ENCODE data around the gene CCDC34.

DNA sequence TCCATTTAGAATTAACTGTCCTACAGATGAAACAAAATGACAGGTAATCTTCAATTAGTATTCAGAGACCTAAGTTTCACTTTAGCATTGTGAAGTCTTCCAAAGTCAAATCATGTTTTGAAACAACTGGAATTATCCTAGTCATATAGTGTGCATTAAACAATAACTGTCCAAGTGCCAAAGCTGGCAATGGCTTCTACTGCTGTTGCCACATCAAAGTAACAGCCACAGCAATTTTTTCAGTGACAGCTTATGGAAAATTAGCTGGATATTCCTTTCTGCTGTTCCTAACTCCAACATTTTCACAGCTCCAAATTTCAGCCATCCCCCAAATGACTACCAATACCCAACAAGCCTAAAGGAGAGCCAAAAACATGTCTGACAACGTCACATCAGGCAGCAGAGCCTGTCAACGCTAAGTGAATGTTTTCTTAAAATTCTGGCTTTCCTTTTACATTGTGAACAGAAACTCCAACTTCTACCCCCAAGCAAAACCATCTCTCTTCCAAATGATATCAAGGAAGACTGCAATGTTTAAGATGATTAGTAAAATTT lies 45.3 kb upstream of the CCDC34 start:
- peak; percentile 14 for TF ChIP-seq YY1 (IDR thresholded peaks at IDR 0.05)
- TF ChIP-seq, protein P1, sequence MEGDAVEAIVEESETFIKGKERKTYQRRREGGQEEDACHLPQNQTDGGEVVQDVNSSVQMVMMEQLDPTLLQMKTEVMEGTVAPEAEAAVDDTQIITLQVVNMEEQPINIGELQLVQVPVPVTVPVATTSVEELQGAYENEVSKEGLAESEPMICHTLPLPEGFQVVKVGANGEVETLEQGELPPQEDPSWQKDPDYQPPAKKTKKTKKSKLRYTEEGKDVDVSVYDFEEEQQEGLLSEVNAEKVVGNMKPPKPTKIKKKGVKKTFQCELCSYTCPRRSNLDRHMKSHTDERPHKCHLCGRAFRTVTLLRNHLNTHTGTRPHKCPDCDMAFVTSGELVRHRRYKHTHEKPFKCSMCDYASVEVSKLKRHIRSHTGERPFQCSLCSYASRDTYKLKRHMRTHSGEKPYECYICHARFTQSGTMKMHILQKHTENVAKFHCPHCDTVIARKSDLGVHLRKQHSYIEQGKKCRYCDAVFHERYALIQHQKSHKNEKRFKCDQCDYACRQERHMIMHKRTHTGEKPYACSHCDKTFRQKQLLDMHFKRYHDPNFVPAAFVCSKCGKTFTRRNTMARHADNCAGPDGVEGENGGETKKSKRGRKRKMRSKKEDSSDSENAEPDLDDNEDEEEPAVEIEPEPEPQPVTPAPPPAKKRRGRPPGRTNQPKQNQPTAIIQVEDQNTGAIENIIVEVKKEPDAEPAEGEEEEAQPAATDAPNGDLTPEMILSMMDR (IDR thresholded peaks at IDR 0.05; ENCODE audit: low read depth, low read length, missing input control) = no peak

All from liver (tissue), 2 donors.